Hippocampal formation (tissue), 2 donors: ENCODE results near the gene RPS6KA1.
"Not testable (repeated sequence)": the region's sequence is repeated elsewhere in the genome, so short reads cannot be mapped to it uniquely, and the experiment has no call there.

ENCODE experiments used
- DNase-seq, 2 donors: peaks; one replicate each; lab custom pipeline; 2025; lab: John Stamatoyannopoulos, UW

RPS6KA1 gene

DNA sequence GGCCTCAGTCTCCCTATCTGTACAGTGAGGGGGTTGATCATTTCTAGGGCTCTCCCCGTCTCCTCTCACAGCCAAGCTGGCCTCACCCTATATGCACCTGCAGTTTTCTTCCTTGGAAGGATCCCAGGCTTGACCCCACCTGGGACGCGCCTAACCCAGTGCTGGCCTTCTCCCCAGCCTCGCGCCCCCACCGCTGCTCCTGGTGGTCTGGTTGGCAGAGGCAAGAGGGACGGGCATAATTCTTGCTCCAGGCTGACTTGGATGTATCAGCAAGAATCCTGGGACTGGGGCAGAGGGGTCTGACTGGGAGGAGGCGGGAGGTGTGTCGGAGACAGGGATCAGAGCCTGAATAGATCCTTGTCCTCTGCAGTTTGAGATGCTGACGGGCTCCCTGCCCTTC is 25.2 kb downstream of the RPS6KA1 start:
- no peak for DNase-seq

DNA sequence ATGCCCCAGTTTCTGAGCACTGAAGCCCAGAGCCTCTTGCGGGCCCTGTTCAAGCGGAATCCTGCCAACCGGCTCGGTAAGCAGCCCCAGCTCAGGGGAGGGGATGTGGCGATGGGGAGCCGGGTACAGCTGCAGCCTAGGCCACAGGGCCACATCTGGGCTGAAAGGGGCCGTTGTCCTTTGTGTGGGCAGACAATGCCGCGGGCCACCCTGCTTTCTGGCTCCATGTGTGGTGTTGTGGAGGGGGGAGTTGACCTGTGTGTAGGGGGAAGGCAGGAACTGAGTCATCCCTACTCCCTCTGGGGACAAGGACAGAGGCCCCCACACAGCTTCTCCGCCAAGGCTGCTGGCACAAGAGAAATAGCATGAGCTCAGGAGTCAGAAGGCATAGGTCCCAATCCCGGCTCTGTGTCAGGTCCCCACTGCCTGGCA is 26.0 kb downstream of the RPS6KA1 start:
- peak; percentile 93 to 96 for DNase-seq

- no peak for DNase-seq
Observed at GRCh38 chr1:26556111-26556510, 26.6 kb downstream of the RPS6KA1 start.

- DNase-seq, result no peak
Observed at GRCh38 chr1:26557008-26557407, 27.4 kb downstream of the RPS6KA1 start.

DNA sequence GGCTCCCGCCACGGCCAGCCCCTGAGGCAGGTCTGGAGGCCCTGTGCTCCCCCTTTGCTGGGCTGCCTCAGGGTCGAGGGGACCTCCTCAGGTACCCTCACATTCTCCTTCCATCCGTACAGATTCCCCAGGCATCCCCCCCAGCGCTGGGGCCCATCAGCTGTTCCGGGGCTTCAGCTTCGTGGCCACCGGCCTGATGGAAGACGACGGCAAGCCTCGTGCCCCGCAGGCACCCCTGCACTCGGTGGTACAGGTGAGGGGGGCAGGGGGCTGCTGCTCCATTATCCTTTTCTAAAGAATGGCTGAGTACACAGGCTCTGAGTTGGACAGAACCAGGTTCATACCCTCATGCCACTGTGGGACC is 29.1 kb downstream of the RPS6KA1 start:
- no peak for DNase-seq

DNA sequence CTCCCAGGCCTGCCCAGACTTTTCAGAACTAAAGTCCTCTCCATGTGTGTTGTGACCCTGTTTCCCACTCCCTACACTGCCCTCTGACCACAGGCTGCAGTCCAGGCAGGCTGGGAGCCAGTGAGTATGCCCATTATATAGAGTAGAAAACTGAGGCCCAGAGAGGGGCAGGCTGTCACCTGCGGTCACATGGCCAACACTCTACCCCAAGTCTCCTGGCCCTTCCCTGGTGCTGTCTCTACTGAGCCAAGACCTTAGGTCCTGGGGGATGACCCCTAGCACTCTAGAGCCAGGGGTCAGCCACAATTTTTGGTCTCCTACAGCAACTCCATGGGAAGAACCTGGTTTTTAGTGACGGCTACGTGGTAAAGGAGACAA is 30.8 kb downstream of the RPS6KA1 start:
- no peak for DNase-seq

- no peak for DNase-seq
Observed at GRCh38 chr1:26570287-26570686, 40.7 kb downstream of the RPS6KA1 start.

DNA sequence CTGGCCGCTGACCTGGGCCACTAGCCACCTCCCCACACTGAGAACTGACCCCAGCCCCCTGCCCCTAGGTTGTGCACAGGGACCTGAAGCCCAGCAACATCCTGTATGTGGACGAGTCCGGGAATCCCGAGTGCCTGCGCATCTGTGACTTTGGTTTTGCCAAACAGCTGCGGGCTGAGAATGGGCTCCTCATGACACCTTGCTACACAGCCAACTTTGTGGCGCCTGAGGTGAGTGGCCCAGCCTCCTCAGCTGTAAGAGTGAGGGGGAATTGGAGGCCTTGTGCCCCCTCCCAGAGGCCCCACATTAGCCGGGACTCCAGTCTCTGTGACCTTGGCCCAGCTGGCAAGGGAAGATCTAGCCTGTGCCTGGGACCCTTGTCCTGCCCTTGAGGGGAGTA is 41.8 kb downstream of the RPS6KA1 start:
- no peak for DNase-seq

DNA sequence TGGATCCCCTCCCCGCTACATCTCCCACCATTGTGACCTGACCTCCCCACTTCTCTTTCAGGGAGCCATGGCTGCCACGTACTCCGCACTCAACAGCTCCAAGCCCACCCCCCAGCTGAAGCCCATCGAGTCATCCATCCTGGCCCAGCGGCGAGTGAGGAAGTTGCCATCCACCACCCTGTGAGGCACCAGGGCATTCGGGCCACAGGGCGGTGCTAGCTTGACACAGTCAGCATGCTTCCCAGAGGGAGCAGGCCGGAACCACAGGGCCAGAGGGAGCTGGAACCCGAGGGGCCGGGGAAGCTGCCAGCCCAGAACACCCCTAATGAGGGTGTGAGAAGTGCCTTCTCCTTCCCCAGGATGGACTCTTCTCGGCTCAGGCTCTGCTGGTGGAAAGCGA is 44.5 kb downstream of the RPS6KA1 start:
- DNase-seq, result no peak

GRCh38 chr1:26574719-26575251 is 45.2 kb downstream of the RPS6KA1 start:
- DNase-seq, result no peak

GRCh38 chr1:26575348-26575747 is 45.8 kb downstream of the RPS6KA1 start:
- no peak for DNase-seq

- no peak for DNase-seq
Observed at GRCh38 chr1:26578167-26578566, 48.6 kb downstream of the RPS6KA1 start.

DNA sequence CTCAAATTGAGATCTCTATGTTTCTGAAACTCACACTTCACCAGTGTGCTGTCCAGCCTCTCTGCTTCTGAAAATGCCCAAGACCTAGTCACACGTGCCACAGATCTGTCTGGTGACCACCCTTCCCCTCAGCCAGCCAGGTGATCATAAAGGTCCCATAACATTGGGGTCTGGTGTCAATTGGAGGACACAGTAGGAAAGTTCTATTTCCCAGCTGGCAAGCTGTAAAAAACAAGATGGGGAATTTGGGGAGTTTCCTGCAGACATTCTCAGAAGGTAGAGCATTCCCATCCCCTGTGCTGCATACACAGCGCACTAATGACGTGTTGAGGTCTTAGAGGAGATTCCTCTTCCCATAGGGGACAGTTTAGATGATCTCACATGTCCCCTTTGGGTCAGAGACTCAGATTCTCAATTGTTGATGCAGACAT is 50.1 kb downstream of the RPS6KA1 start:
- no peak for DNase-seq

DNA sequence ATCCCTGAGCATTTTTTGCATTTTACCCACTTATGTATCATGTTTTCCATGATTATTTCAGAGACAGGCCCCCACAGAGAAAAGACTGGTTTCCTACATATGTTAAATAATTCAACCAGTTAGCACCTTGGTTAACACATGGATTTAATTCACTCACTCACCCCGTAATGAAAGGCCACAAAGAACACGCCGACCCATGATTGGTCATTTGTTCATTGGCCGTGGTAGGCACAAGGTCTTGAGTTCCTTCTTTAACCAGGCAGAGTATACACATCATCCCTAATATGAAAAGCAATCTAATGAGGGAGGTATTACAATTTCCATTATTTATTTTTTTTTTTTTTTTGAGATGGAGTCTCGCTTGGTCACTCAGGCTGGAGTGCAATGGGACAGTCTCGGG is 50.6 kb downstream of the RPS6KA1 start:
- DNase-seq, result no peak

DNA sequence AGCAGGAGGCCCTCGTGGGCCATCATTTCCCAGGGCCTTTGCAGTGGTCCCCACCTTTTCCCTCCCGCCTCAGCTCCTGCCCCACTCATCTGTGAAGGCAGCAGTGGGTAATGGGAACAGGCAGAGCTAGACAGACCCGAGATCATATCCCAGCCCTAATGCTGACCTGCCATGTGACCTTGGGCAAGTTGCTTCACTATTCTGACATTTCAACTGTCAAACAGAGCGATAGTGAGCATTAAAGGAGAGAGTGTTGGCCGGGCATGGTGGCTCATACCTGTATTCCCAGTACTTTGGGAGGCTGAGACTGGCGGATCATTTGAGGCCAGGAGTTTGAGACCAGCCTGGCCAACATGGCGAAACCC is 51.7 kb downstream of the RPS6KA1 start:
- no peak for DNase-seq

DNA sequence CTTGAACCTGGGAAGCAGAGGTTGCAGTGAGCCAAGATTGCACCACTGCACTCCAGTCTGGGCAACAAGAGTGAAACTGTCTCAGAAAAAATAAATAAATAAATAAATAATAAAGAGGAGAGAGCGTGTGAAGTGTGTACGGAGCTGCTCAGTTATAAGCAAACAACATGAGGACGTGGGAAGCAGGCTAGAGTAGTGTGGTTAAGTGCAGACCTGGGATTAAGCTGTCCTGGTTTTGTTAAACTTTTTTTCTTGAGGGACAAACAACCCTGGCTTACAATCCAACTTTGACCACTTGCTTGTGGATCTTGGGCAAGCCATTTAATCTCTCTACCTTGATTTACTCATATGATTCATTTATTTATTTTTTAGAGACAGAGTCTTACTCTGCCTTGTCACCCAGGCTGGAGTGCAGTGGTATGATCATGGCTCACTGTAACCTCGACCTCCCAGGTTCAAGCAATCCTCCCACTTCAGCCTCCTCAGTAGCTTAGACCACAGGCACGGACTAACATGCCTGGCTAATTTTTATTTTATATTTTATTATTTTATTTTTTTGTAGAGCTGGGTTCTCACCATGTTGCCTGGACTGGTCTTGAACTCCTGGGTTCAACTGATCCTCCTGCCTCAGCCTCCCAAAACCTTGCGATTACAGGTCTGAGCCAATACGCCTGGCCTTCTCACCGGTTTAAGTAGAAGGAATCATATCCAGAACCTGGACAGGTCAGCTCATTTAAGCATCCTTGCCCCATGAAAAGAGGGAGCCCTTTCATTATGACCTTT is 52.7 kb downstream of the RPS6KA1 start:
- no peak for DNase-seq

- no peak for DNase-seq
Observed at GRCh38 chr1:26582836-26583460, 53.4 kb downstream of the RPS6KA1 start.

GRCh38 chr1:26583646-26584485 is 54.3 kb downstream of the RPS6KA1 start:
- DNase-seq, result no peak

DNA sequence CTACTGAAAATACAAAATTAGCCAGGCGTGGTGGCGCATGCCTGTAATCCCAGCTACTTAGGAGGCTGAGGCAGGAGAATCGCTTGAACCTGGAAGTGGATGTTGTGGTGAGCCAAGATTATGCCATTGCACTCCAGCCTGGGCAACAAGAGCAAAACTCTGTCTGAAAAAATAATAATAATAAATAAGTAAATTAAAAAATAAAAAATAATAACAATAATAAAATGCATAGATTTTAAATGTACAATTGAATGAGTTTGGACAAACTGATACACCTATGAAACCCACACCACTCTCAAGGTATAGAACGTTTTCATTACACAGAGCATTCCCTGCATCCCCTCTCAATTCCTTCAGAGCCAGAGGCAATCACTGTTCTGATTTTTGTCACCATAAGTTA is 55.0 kb downstream of the RPS6KA1 start:
- not testable (repeated sequence) for DNase-seq

DNA sequence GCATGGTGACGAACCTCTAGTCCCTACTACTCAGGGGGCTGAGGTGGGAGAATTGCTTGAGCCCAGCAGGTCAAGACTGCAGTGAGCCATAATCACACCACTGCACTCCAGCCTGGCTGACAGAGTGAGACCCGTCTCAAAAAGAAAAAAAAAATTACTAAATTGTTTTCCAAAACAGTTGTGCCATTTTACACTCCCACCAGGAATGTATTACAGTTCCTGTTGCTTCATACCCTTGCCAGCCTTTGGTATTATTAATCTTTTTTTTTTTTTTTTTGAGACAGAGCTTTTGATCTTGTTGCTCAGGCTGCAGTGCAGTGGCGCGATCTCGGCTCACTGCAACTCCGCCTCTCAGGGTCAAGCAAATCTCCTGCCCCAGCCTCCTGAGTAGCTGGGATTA is 55.9 kb downstream of the RPS6KA1 start:
- DNase-seq, result no peak

DNA sequence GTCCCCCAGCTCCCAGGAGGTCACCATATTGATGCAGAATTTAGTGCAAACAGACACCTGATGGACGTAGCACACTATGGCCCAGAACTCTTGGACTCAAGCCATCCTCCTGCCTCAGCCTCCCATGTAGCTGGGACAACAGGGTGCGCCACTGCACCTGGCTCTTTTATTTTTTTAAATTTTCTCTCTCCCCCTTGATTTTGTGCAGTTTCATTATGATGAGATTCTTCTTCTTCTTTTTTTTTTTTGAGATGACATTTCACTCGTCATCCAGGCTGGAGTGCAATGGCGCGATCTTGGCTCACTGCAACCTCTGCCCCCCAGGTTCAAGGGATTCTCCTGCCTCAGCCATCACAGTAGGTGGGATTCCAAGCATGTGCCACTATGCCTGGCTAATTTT is 63.8 kb downstream of the RPS6KA1 start:
- DNase-seq, result no peak

DNA sequence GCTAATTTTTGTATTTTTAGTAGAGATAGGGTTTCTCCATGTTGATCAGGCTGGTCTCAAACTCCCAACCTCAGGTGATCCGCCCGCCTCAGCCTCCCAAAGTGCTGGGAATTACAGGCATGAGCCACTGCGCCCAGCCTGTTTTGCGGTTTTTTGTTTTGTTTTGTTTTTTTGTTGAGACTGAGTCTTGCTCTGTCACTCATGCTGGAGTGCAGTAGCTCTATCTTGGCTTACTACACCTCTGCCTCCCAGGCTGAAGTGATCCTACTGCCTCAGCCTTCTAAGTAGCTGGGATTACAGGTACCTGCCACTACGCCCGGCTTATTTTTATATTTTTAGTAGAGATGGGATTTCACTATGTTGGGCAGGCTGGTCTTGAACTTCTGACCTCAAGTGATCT is 65.0 kb downstream of the RPS6KA1 start:
- not testable (repeated sequence) for DNase-seq

DNA sequence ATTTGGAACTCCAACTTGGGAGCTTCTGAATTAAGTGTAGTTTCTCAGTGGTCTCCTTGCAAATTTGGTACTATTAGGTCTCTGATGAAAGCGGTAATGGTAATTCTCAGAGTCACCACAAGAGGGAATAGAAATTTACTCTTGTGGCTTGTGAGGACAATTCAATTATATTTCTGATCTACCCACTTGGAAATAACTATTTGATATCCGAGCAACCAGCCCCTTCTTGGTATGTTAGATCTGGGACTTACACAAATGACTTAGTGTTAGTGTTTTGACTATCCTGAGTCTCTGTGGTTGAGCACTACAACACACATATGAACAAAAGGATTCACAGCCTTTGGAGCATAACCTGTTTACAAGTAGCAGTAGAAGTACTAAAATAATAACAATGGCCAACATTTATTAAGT is 68.1 kb downstream of the RPS6KA1 start:
- DNase-seq, result peak in 1 of 2 donors; percentile 54
